GM20431 (cell line): Measurements from ENCODE around the gene ZNF74.
"Not testable (repeated sequence)": the region's sequence is repeated elsewhere in the genome, so short reads cannot be mapped to it uniquely, and the experiment has no call there.

ENCODE experiments used
- in situ Hi-C: fragments of 300-500 bp; cut with MseI, MboI; formaldehyde crosslinking; loops from one replicate; pipeline ENCODE4 v1.15.0; 2020; ENCODE audit warnings: low sequenced_read_pairs; ENCODE audit not compliant: unreplicated experiment

ZNF74 gene

DNA sequence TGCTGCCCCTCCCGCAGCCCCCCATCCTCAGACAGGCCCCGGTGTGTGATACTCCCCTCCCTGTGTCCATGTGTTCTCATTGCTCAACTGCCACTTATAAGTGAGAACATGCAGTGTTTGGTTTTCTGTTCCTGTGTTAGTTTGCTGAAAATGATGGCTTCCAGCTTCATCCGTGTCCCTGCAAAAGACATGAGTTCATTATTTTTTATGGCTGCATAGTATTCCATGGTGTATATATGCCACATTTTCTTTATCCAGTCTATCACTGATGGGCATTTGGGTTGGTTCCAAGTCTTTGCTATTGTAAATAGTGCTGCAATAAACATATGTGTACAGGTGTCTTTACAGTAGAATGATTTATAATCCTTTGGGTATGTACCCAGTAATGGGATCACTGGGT is 21.3 kb downstream of the ZNF74 start:
- in situ Hi-C loops: not testable (repeated sequence)

- in situ Hi-C loops: not testable (repeated sequence)
Measured at GRCh38 chr22:20415699-20416098, 21.7 kb downstream of the ZNF74 start.

DNA sequence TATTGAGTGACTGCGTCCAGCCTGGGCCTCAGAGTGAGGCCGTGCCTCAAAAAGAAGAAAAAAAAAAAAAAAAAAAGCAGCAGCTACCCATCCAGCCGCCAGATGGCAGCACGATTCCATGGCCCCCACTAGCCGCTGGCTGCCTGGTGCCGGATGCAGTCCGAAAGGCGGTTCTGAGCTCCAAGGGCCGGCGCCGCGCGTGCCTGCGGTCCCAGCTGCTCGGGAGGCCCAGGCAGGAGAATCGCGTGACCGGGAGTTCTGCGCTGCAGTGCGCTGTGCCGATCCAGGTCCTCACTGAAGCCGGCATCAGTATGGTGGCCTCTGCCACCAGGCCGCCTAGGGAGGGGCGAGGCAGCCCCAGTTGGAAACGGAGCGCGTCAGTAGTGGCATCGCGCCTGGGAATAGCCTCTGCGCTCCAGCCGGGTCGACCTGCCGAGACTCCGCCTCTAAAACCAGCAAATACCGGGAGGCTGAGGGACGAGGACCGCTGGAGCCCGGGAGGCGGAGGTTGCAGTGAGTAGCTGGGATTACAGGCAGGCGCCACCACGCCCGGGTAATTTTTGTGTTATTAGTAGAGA is 24.3 kb downstream of the ZNF74 start:
- in situ Hi-C loops: no loop called here

DNA sequence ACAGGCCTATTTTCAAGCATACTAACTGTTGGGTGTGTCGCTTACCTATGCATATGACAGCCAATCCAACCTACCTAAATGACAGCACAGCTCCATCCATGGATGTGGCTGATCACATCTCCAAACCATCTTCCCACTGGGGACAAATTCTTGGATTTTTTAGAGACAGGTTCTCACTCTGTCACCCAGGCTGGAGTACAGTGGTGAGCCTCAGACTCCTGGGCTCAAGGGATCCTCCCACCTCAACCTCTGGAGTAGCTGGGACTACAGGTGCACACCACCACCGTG is 25.7 kb downstream of the ZNF74 start:
- in situ Hi-C loops: no loop called here

DNA sequence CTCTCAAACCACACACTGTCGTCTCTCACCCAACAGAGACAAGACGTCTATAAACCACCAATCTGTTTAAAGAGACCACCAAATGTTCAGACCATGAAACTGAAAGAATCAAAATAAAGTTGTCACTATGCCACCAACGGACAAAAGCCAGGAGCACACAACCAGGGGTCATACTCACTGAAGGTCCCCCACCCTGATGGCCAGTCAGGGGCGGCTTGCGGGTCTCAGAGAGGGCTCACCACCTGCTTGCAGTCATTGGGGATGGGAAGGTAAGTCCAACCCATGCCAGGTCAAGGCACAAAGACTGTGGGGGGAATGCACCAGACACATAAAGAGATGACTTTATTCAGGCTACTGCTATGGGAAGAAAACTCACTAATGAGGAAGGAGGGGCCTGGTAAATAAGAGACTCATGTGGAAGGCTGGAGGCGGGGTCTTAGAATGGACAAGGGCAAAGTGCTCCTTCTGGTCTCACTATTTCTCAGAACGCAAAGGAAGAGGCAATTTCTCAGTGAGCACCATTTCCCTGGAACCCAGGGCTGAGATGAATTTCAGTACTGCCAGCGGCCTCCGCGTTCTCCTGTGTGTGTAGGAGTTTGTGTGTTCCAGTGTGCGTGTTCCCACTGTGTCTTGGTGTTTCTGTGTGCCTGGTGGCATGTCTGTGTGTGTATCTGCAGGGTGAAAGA is 26.3 kb downstream of the ZNF74 start:
- in situ Hi-C loops: no loop called here

DNA sequence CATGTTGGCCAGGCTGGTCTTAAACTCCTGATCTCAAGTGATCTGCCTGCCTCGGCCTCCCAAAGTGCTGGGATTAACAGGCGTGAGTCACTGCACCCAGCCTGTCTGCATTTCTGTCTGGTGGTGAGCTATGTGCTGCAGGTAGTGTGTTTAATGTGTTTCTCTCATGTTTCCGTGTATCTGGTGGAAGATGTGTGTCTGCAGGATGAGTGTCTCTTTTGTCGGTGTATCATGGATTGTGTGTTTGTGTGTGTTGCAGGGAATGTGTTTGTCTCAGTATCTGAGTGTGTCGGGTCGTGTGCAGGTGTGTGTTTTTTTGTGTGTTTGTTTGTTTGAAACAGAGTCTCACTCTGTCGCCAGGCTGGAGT is 27.5 kb downstream of the ZNF74 start:
- in situ Hi-C loops: no loop called here

GRCh38 chr22:20422271-20423007 is 28.5 kb downstream of the ZNF74 start:
- in situ Hi-C loops: no loop called here

DNA sequence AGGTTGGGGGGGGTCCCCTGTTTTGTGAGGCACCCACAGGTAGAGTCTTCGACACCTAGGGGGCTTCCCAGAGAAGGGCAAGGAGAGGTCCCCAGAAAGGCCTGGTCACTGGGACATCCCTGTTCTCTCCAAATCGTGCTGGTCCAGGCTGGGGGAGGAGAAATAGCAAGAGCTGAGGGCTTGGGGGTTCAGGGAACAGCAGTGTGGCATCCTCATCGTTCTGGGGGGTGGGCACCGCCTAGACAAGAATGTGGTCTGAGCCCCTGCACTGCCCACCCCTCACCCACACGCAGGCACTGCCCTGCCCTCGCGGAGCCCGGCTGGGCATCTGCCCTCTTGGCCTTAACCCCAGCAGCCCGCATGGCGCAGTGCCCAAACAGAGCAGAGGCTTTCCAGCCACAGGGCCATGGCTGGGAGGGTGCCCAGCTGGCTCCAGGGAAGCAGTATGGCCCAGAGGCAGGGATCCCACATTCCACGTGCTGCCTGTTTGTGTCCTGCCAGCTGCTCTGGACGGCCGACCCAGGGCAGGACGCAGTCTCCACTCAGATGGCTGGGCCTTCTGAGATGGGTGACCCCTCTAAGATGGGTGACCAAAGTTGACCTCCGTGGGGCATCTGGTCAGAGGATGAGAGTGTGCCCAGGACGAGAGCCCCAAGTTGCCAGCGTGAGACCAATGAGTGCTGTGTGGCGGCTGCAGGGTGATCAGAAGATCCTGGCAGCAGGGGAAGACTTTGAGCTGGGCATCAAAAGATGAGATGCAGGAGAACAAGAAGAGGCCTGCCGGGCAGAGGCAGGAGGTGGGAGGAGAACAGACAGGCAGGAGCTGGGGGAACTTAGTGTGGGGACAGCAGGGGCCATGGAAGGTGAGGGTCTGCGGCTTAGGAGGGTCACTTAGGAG is 29.3 kb downstream of the ZNF74 start:
- in situ Hi-C loops: no loop called here

- in situ Hi-C loops: no loop called here
Measured at GRCh38 chr22:20423906-20424551, 30.1 kb downstream of the ZNF74 start.

GRCh38 chr22:20424568-20424931 is 30.6 kb downstream of the ZNF74 start:
- in situ Hi-C loops: no loop called here

DNA sequence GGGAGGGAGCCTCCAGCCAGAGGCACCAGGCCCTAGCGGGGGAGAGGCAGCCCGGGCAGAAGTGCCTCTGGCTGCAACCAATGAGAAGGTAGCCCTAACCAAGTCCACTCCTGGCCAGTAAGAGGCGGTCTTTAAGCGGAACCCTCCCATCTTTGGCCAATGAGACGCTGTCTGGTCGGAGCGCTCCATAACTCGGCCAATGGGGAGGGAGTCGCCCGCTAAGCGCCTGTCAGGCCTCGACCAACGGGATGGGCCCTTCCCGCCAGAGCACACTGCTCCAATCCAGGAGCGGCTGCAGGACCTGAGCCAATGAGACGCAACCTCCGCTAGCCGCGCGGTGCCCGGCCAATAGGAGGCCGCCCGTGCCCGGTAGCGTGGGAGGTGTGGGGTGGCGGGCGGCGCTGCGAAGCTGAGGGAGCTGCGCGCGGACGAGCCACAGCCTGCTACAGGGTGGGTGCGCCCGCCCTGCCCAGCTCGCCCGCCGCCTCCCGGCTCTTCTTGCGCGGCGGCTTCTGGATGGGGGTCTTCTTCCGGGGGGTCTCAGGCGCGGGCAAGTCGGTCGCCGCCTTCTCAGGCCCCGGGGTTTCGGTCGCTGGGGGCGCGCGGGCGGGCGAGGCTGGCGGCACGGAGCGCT is 31.1 kb downstream of the ZNF74 start:
- in situ Hi-C loops: no loop called here

DNA sequence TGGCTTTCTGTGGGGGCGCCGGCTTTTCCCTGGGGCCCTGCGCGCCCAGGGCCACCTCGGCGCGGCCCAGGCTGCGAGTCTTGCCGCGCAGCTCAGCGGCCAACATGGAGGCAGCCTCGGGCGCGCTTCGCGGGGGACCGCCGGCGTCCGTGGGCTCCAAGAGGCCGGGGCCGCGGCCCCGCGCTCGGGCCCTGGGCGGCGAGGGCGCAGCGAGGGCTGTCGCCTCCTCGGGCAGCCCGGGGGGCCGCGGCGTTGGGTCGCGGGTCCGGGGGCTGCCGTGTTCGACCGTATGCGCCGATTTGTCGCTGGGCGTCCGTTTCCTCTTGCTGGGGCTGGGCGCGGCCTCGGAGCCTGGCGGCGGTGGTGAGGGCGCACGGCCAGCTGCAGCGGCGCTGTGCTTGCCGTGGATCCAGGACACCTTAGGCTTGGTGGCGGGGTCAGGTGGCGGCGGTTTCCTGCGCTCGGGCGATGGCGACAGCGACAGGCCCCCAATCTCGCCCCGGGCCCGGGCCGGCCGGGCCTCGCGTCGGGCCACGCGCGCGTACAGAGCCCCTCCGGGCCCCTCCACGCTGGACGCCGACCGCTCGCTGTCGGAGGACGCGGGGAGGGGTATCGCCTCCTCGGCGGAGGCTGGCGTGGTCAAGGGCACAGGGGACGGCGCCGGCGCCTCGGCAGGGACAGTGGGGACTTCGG is 31.8 kb downstream of the ZNF74 start:
- in situ Hi-C loops: no loop called here

DNA sequence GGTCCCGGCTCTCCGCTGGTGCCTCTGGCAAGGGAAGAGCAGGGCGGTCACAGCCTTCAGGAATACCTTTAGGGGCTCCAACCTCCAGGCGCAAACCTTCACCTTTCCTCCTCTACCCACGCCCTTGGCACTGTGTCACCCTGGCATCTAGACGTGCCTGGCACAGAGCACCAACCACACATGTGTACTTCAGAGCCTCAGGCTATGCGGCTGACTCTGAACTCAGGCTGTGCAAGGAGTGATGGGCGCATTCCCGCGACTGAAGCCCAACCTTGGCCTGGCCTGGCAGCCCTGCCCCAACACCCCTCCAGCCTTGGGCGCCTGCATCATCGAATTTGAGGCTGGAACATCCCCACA is 32.3 kb downstream of the ZNF74 start:
- in situ Hi-C loops: no loop called here

DNA sequence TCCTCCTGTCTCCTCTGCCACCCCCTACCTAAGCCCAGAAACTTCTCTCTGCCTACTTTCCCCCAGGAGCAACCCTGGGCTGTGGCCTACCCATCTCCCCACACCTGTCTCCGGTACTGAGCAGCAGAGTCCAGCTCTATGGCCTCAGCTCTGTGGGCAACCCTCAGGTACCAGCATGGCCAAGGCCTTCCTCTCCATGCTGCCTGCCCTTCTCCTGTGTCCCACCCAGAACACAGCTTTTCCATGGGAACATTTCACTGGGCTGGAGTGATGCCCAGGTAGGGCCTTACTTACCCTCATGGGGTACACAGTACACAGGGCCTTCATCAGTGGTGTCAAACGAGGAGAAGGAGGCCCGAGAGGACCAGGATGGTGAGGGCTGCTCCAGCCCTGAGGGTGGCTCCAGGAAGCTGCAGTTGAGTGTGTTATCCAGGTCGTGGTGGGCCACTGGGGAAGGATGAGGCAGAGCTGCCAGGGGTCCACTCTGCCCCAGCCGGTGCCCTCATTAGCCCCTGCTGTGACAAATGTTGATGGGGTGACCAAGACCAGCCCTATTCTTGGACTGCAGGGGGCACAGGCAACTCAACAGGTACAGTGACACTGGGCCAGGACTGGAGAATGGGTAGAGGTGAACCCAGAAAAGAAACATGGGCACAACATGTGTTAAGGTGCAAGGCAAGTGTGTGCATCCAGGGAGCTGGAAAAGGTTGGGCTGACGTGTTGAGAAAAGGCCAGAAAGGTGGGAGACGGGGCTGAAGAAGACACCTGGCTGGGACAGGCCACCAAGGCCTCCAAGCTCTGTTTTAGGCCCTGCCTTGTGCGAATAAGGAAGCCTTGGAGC is 33.4 kb downstream of the ZNF74 start:
- in situ Hi-C loops: no loop called here

DNA sequence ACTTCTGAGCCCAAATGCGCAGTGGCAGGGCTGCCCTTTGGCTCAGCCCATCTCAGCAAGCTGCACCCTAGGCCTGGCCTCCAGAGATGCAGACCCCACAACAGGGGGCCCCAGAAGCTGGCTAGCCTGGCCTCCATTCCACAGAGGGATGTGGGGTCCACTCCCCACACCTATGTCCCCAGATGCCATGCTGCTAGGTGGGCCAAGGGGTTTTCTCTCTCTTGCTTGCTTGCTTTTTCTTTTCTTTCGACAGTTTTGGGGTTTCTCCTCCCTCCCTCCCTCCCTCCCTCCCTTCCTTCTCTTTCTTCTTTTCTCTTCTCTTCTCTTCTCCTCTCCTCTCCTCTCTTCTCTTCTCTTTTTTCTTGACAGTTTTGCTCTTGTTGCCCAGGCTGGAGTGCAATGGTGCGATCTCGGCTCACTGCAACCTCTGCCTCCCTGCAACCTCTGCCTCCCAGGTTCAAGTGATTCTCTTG is 34.0 kb downstream of the ZNF74 start:
- in situ Hi-C loops: no loop called here

GRCh38 chr22:20428496-20429253 is 34.7 kb downstream of the ZNF74 start:
- in situ Hi-C loops: no loop called here

DNA sequence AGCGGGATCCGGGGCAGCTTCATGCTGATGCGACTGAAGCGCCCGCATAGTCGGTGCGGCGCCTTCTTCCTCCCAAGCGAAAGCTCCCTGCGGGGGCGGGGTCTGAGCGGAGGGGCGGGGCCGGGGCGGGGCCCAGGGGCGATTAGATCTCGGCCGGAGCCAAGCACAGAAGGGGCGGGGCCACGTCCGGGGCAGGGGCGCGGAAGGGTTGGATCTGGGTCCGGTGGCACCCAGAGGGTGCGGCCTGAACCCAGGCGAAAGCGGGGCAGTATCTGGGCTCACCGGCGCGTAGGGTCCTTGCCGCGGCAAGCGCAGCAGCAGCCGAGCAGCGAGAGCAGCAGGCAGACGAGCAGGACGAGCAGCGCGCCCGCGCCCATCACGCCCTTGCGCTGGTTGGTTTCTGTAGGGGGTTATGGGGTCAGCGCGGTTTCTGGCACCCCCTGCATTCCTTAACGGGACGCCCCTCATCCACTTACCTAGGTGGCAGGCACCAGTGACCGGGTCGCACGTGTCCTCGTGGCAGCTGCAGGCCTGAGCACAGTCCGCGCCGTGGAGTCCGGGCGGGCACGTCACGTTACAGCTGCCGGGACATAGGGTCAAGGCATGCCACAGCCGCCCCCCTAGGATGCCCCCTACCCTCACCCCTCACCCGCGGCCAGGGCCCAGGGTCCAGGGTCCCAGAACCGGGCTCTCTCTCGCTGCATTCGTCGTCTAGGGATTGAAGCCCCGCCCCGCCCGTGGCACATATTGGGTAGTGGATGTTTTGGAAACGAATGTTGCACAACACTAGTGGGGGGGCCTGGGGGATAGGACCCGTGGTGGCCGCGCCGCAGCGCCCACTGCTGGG is 35.5 kb downstream of the ZNF74 start:
- in situ Hi-C loops: no loop called here
